Measurements from ENCODE around the gene SMNDC1.

- peak; percentile 73 for TF ChIP-seq CTCF (IDR thresholded peaks at IDR 0.05; ENCODE audit: low read depth, low read length)
- TF ChIP-seq EZH2phosphoT487 (IDR thresholded peaks at IDR 0.05; ENCODE audit: low read depth) = no peak
These were observed 25.2 kb downstream of the SMNDC1 start for GRCh38 chr10:110279407-110279986.

Measured in OCI-LY3 (cell line).